Hepatocyte (in vitro differentiated cells): Measurements from ENCODE around the gene CDK18. TPM values are rescaled to one million over a fixed set of nuclear protein-coding genes. Genes with fewer than 3 reads are reported as not detected.
"Not testable (repeated sequence)": the region's sequence is repeated elsewhere in the genome, so short reads cannot be mapped to it uniquely, and the experiment has no call there.

ENCODE experiments used
- DNase-seq: peaks from one replicate; pipeline ENCODE4 v3.0.0-alpha.2; 2016; ENCODE audit warnings: low spot score
- H2AFZ ChIP-seq: fragments of 200-600 bp; sonication (generic); 2 replicates; pipeline ENCODE4 v1.6.0; 2016; ENCODE audit warnings: antibody characterized with exemption, mild to moderate bottlenecking
- H3K27ac ChIP-seq: fragments of 200-600 bp; sonication (generic); 2 replicates; pipeline ENCODE4 v1.5.1; 2016; ENCODE audit warnings: mild to moderate bottlenecking
- H3K27me3 ChIP-seq: fragments of 200-600 bp; sonication (generic); 2 replicates; pipeline ENCODE4 v1.6.1; 2016
- H3K36me3 ChIP-seq: fragments of 200-600 bp; sonication (generic); replicated peaks from 2 replicates; pipeline ENCODE4 v1.5.1; 2016; ENCODE audit warnings: low read depth; ENCODE audit not compliant: insufficient read depth
- H3K4me1 ChIP-seq: fragments of 200-600 bp; sonication (generic); 2 replicates; pipeline ENCODE4 v1.5.1; 2016; ENCODE audit warnings: mild to moderate bottlenecking, moderate library complexity; ENCODE audit not compliant: insufficient read depth
- H3K4me2 ChIP-seq: fragments of 200-600 bp; sonication (generic); 2 replicates; pipeline ENCODE4 v1.6.0; 2016
- H3K4me3 ChIP-seq: fragments of 200-600 bp; sonication (generic); 2 replicates; pipeline ENCODE4 v1.5.1; 2016; ENCODE audit warnings: mild to moderate bottlenecking
- H3K79me2 ChIP-seq: fragments of 200-600 bp; sonication (generic); 2 replicates; pipeline ENCODE4 v1.6.0; 2017; ENCODE audit warnings: mild to moderate bottlenecking
- H3K9me2 ChIP-seq: fragments of 200-600 bp; sonication (generic); replicated peaks from 2 replicates; pipeline ENCODE4 v1.6.0; 2017; ENCODE audit warnings: mild to moderate bottlenecking; ENCODE audit not compliant: insufficient read depth
- H3K9me3 ChIP-seq: fragments of 200-600 bp; sonication (generic); 2 replicates; pipeline ENCODE4 v1.5.1; 2016; ENCODE audit warnings: low read depth, mild to moderate bottlenecking
- H4K20me1 ChIP-seq: fragments of 200-600 bp; sonication (generic); 2 replicates; pipeline ENCODE4 v1.6.0; 2016; ENCODE audit warnings: mild to moderate bottlenecking; ENCODE audit not compliant: insufficient read depth, poor library complexity, severe bottlenecking
- CTCF ChIP-seq: fragments of 200-600 bp; sonication (generic); IDR thresholded peaks from 2 replicates; pipeline ENCODE4 v1.5.1; 2016; ENCODE audit warnings: antibody characterized with exemption, mild to moderate bottlenecking; ENCODE audit not compliant: poor library complexity
- EZH2 ChIP-seq: fragments of 200-600 bp; sonication (generic); IDR thresholded peaks from 2 replicates; pipeline ENCODE4 v1.6.1; 2016; ENCODE audit warnings: antibody characterized with exemption, mild to moderate bottlenecking, borderline replicate concordance
- EZH2phosphoT487 ChIP-seq: fragments of 200-600 bp; sonication (generic); IDR thresholded peaks from one replicate; pipeline ENCODE4 v1.6.1; 2018; ENCODE audit warnings: antibody characterized with exemption, mild to moderate bottlenecking, low read depth, moderate library complexity; ENCODE audit not compliant: unreplicated experiment, severe bottlenecking
- WGBS: methylation state at CpG from one replicate; pipeline ENCODE4 v1.1.6; 2016; ENCODE audit warnings: low lambda C conversion rate; ENCODE audit errors: missing lambda C conversion rate; 5-methylcytosine and 5-hydroxymethylcytosine counted together
- polyA plus RNA-seq: library from polyadenylated mRNA; unstranded; fragments of >200 nt; fragmentation: Nextera tagmentation; extraction: Ambion mirVana; gene quantifications from 2 replicates; pipeline ENCODE4 v1.2.1, GENCODE V29; 2016
- total RNA-seq: library from RNA; depleted of rRNA; stranded (reverse); fragments of >200 nt; gene quantifications from 2 replicates; pipeline ENCODE4 v1.2.3, GENCODE V29; 2014

CDK18 gene
- total and polyA plus RNA-seq, 2 experiments from 2014 or later = 8.0 to 16.7 TPM

GRCh38 chr1:205477759-205478247 is 26.7 kb upstream of the CDK18 start:
- Histone ChIP-seq H3K27ac (no peak overlapping the region), H2AFZ (no peak overlapping the region), H3K4me1 (no peaks in the 10 kb centered on the region), H3K9me2 (no peaks in the 10 kb centered on the region), H3K9me3 (no peaks in the 10 kb centered on the region), H3K4me2 (no peak overlapping the region), H3K79me2 (no peaks in the 10 kb centered on the region), H3K27me3 (peaks cover 41% of the 10 kb centered on the region), H3K4me3 (no peak overlapping the region), H3K36me3 (no peaks in the 10 kb centered on the region), H4K20me1 (no peaks in the 10 kb centered on the region)
- TF ChIP-seq CTCF (no peak), EZH2phosphoT487 (no peak), EZH2 (no peak)
- 77% methylated on average over 12 of the region's 12 CpGs for WGBS
- peak; percentile 53 for DNase-seq

GRCh38 chr1:205478985-205479384 is 25.5 kb upstream of the CDK18 start:
- H3K27ac ChIP-seq, H3K4me1 ChIP-seq, H2AFZ ChIP-seq, H3K36me3 ChIP-seq, H4K20me1 ChIP-seq, H3K4me3 ChIP-seq, DNase-seq, H3K9me3 ChIP-seq, H3K79me2 ChIP-seq, H3K9me2 ChIP-seq, H3K4me2 ChIP-seq: not testable (repeated sequence)
- 79% methylated on average over 2 of the region's 2 CpGs for WGBS
- H3K27me3 ChIP-seq = peaks cover 42% of the 10 kb centered on the region

GRCh38 chr1:205480349-205480985 is 24.0 kb upstream of the CDK18 start:
- Histone ChIP-seq H2AFZ (no peak overlapping the region), H3K27ac (no peak overlapping the region), H4K20me1 (no peaks in the 10 kb centered on the region), H3K4me2 (no peak overlapping the region), H3K27me3 (peaks cover 41% of the 10 kb centered on the region), H3K4me1 (no peaks in the 10 kb centered on the region), H3K9me2 (no peaks in the 10 kb centered on the region), H3K79me2 (no peaks in the 10 kb centered on the region), H3K36me3 (no peaks in the 10 kb centered on the region), H3K4me3 (no peak overlapping the region), H3K9me3 (no peaks in the 10 kb centered on the region)
- DNase-seq = no peak
- TF ChIP-seq EZH2 (no peak), EZH2phosphoT487 (no peak), CTCF (no peak)
- 73% methylated on average over 17 of the region's 17 CpGs for WGBS

- no peak overlapping the region for H2AFZ ChIP-seq
- no peak overlapping the region for H3K4me2 ChIP-seq
- H3K9me3 ChIP-seq = no peaks in the 10 kb centered on the region
- peaks cover 41% of the 10 kb centered on the region for H3K27me3 ChIP-seq
- no peak for TF ChIP-seq CTCF
- no peak for TF ChIP-seq EZH2
- no peak for TF ChIP-seq EZH2phosphoT487
- H3K27ac ChIP-seq = no peak overlapping the region
- no peak for DNase-seq
- no peaks in the 10 kb centered on the region for H3K4me1 ChIP-seq
- H4K20me1 ChIP-seq = no peaks in the 10 kb centered on the region
- H3K79me2 ChIP-seq = no peaks in the 10 kb centered on the region
- H3K9me2 ChIP-seq = no peaks in the 10 kb centered on the region
- 66% methylated on average over 11 of the region's 11 CpGs for WGBS
- H3K4me3 ChIP-seq = no peak overlapping the region
- no peaks in the 10 kb centered on the region for H3K36me3 ChIP-seq
Observed at GRCh38 chr1:205481218-205481617, 23.3 kb upstream of the CDK18 start.
